HG02970 (cell line): ENCODE data around the gene ATRX.
"Not testable (repeated sequence)": the region's sequence is repeated elsewhere in the genome, so short reads cannot be mapped to it uniquely, and the experiment has no call there.

Experiments
- ATAC-seq: cut with Tn5 transposase; IDR thresholded peaks from one replicate; pipeline ENCODE4 v1.9.1; 2021; ENCODE audit warnings: mild to moderate bottlenecking, moderate library complexity, moderate number of reproducible peaks; ENCODE audit not compliant: unreplicated experiment, low FRiP score

Gene ATRX

GRCh38 chrX:77514177-77514576 is 271.8 kb downstream of the ATRX start:
- no peak for ATAC-seq

- ATAC-seq, result no peak
These were observed 276.0 kb downstream of the ATRX start for GRCh38 chrX:77510007-77510406.

GRCh38 chrX:77505227-77505626 is 280.8 kb downstream of the ATRX start:
- ATAC-seq, result no peak

- no peak for ATAC-seq
These were observed 283.0 kb downstream of the ATRX start for GRCh38 chrX:77502951-77503525.

- not testable (repeated sequence) for ATAC-seq
These were observed 285.9 kb downstream of the ATRX start for GRCh38 chrX:77500164-77500563.

GRCh38 chrX:77493677-77494553 is 292.1 kb downstream of the ATRX start:
- ATAC-seq, result no peak

- no peak for ATAC-seq
These were observed 302.0 kb downstream of the ATRX start for GRCh38 chrX:77484045-77484444.

GRCh38 chrX:77455437-77455836 is 330.6 kb downstream of the ATRX start:
- ATAC-seq, result no peak
